ENCODE data around the gene BEST1.

GRCh38 chr11:61975638-61976419 lies 25.7 kb downstream of the BEST1 start:
- TF ChIP-seq POLR2AphosphoS5 (IDR thresholded peaks at IDR 0.05; ENCODE audit: low read depth, low read length): no peak
- no peak for TF ChIP-seq POLR2A (IDR thresholded peaks at IDR 0.05; ENCODE audit: low read depth, low read length)
- TF ChIP-seq TAF1 (IDR thresholded peaks at IDR 0.05; ENCODE audit: low read depth, low read length): no peak
- no peak for TF ChIP-seq SPI1 (IDR thresholded peaks at IDR 0.05; ENCODE audit: low read depth, low read length)
- TF ChIP-seq POU2F2 (IDR thresholded peaks at IDR 0.05; ENCODE audit: low read depth, low read length): no peak
